GM12874 (cell line): ENCODE results near the gene KIAA1614.

ENCODE experiments used
- TF ChIP-seq, protein P1 (sequence below): IDR thresholded peaks from 2 replicates; pipeline ENCODE4 v1.5.1; 2011; ENCODE audit warnings: low read depth, mild to moderate bottlenecking, control low read depth, low read length, moderate library complexity; ENCODE audit not compliant: insufficient read depth

The KIAA1614 gene

GRCh38 chr1:180917306-180918065, 4.8 kb downstream of the KIAA1614 start:
- TF ChIP-seq, protein P1, sequence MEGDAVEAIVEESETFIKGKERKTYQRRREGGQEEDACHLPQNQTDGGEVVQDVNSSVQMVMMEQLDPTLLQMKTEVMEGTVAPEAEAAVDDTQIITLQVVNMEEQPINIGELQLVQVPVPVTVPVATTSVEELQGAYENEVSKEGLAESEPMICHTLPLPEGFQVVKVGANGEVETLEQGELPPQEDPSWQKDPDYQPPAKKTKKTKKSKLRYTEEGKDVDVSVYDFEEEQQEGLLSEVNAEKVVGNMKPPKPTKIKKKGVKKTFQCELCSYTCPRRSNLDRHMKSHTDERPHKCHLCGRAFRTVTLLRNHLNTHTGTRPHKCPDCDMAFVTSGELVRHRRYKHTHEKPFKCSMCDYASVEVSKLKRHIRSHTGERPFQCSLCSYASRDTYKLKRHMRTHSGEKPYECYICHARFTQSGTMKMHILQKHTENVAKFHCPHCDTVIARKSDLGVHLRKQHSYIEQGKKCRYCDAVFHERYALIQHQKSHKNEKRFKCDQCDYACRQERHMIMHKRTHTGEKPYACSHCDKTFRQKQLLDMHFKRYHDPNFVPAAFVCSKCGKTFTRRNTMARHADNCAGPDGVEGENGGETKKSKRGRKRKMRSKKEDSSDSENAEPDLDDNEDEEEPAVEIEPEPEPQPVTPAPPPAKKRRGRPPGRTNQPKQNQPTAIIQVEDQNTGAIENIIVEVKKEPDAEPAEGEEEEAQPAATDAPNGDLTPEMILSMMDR, result peak; percentile 22; the same call in 1 of the 2 replicates

- TF ChIP-seq, protein P1, result no peak
Measured at GRCh38 chr1:180918519-180918918, 5.8 kb downstream of the KIAA1614 start.

DNA sequence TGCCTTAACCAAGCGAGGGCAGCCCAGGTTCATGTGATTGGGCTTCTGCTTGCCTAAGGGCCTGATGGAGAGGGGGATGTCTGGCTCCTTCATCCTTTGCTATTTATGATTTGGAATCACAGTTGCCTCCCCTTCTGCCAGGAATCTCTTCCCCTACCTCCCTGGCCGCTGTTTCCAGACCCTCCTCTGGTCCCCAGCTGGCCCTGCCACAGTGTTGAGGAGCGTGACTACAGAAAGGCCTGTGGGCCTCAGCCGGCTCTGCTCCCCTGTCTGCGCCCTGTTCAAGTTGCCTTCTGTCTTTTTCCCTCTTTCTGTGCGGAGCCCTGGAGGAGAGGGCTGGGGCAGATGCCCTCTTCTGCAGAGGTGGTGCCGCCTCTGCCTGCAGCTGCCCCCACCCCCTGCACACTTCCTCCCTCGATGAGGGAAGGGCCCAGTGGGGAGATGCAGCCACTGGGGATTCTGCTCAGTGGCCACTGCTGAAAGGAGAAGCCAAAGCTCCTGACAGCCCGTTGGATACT, 6.5 kb downstream of the KIAA1614 start:
- TF ChIP-seq, protein P1, result no peak

GRCh38 chr1:180920193-180920592, 7.5 kb downstream of the KIAA1614 start:
- TF ChIP-seq, protein P1, result no peak

DNA sequence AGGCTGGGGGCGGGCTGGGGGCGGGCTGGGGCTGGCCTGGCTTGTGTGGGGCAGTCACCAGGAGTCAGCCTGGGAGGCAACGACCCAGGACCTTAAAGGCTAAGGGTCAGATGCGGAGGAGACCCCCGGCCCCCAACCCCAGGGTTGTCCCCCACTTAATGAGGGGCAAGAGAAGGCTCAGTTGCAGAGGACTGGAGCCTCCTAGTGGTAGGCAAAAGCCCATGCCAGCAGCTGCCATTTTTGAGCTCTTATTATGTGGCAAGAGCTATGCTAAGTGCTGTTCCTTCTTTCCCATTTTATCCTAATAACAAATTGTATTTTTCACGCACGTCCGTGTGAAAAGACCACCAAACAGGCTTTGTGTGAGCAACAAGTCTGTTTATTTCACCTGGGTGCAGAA, 8.0 kb downstream of the KIAA1614 start:
- TF ChIP-seq, protein P1, result peak; percentile 69

DNA sequence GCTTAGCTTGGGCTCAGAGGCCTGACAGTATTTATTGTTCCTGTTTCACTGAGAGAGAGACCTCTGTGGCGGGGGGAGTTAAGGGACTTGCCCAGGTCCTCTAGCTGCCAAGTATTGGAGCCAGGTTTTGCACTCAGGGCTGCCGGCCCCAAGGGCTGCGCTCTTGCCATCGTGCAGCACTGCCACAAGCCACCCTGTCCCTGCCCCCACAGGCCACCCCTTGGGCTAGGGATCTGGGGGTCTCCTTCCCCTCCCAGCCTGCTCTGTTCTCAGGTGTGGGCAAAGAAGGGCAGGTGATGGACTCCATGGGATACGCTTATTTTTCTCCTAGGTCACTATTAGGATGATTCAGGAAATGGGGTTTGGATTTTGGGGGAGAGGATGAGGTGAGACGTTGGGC, 8.7 kb downstream of the KIAA1614 start:
- TF ChIP-seq, protein P1, result no peak

DNA sequence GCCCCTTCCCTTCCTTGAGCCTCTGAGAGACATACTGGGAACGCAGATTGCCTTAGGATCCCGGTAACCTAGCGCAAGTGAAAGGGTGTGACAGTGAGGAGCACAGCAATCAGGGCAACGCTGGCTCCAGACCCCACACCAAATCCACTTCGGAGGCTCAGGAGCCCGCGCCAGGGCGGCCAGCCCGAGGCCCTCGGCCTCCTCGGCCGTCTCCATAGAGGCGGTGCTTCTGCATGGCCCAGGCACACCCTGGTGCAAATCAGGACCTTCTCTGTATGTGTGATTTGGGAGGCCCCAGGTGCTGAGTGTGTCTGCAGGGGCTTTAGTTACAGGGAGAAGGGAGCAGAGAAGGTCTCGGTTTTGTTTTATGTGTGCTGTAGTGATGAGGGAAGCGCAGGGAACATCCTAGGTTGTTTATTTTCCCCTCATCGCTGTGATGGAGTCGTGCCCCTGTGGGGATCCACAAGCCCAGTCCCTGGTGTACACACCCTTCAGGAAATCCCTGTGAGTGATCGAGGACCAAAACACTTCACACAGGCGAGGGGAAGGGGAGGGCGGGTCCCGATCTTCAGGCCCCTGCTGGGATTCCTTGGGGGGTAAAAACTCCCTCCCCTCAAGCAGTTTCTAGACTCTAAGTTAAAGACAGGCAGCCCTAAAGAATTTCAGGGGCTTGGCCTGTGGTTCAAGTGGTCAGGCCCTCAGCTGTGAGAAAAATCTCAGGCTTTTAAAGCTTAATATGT, 9.4 kb downstream of the KIAA1614 start:
- TF ChIP-seq, protein P1, result no peak
